NB4 (cell line): ENCODE results near the gene MAN2A1.

Experiments
- CTCF ChIP-seq: IDR thresholded peaks from one replicate; pipeline ENCODE4 v1.5.1; 2012; ENCODE audit warnings: low read depth, low read length
- POLR2A ChIP-seq: IDR thresholded peaks from 2 replicates; pipeline ENCODE4 v1.6.1; 2011; ENCODE audit warnings: mild to moderate bottlenecking; ENCODE audit not compliant: insufficient read length; ENCODE audit errors: extremely low read depth

GRCh38 chr5:109723606-109724005 lies 33.9 kb downstream of the MAN2A1 start:
- TF ChIP-seq CTCF (no peak), POLR2A (no peak)
